GM23338 (cell line): ENCODE data around the gene FAF2.

ENCODE experiments used
- EZH2 ChIP-seq: fragments of 200-600 bp; sonication (generic); IDR thresholded peaks from one replicate; pipeline ENCODE4 v1.8.0; 2017; ENCODE audit warnings: antibody characterized with exemption, mild to moderate bottlenecking, low read depth; ENCODE audit not compliant: unreplicated experiment
- NANOG ChIP-seq: IDR thresholded peaks from 2 replicates; pipeline ENCODE4 v1.6.1; 2016; ENCODE audit warnings: antibody characterized with exemption, borderline replicate concordance
- POLR2AphosphoS5 ChIP-seq: IDR thresholded peaks from 2 replicates; pipeline ENCODE4 v1.6.1; 2016; ENCODE audit warnings: antibody characterized with exemption, low read depth
- STAT1 ChIP-seq: IDR thresholded peaks from one replicate; pipeline ENCODE4 v1.6.1; 2016; ENCODE audit warnings: antibody characterized with exemption; ENCODE audit not compliant: unreplicated experiment
- TF ChIP-seq, protein P1 (sequence below), 2 experiments: fragments of 200-600 bp in 1 of 2; sonication (generic) in 1 of 2; conservative IDR thresholded peaks; 2 replicates each; pipeline versions ENCODE4 v1.5.1 to v1.6.1; 2016 to 2017; ENCODE audit warnings: antibody characterized with exemption in 2 of 2, low read depth in 2 of 2, mild to moderate bottlenecking in 2 of 2, moderate library complexity in 1 of 2
- TF ChIP-seq, protein P2 (sequence below): IDR thresholded peaks from one replicate; pipeline ENCODE4 v1.6.1; 2018; ENCODE audit warnings: antibody characterized with exemption; ENCODE audit not compliant: unreplicated experiment

DNA sequence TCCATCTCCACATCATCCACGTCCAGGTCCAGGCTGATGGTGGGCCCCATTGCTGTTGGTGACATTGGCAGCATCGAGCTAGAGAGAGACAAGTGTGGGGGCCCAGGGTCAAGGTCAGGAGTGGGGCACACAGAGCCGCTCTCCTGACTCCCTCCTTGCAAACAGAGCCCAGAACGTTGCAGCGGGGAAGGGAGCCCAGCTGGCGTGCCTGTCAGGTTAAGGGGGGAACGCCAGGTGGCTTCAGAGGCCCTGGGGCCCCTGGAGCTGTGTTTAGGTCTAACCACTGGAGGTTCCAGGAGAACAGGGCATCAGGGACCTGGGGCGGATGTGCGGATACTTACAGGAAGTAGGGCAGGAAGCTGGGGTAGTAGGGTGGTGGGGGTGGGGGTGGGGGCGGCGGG is 81.6 kb downstream of the FAF2 start:
- TF ChIP-seq, protein P1, sequence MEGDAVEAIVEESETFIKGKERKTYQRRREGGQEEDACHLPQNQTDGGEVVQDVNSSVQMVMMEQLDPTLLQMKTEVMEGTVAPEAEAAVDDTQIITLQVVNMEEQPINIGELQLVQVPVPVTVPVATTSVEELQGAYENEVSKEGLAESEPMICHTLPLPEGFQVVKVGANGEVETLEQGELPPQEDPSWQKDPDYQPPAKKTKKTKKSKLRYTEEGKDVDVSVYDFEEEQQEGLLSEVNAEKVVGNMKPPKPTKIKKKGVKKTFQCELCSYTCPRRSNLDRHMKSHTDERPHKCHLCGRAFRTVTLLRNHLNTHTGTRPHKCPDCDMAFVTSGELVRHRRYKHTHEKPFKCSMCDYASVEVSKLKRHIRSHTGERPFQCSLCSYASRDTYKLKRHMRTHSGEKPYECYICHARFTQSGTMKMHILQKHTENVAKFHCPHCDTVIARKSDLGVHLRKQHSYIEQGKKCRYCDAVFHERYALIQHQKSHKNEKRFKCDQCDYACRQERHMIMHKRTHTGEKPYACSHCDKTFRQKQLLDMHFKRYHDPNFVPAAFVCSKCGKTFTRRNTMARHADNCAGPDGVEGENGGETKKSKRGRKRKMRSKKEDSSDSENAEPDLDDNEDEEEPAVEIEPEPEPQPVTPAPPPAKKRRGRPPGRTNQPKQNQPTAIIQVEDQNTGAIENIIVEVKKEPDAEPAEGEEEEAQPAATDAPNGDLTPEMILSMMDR (conservative IDR thresholded peaks at IDR 0.05; ENCODE audit: low read depth in 2 of 2): no peak
- TF ChIP-seq, protein P2, sequence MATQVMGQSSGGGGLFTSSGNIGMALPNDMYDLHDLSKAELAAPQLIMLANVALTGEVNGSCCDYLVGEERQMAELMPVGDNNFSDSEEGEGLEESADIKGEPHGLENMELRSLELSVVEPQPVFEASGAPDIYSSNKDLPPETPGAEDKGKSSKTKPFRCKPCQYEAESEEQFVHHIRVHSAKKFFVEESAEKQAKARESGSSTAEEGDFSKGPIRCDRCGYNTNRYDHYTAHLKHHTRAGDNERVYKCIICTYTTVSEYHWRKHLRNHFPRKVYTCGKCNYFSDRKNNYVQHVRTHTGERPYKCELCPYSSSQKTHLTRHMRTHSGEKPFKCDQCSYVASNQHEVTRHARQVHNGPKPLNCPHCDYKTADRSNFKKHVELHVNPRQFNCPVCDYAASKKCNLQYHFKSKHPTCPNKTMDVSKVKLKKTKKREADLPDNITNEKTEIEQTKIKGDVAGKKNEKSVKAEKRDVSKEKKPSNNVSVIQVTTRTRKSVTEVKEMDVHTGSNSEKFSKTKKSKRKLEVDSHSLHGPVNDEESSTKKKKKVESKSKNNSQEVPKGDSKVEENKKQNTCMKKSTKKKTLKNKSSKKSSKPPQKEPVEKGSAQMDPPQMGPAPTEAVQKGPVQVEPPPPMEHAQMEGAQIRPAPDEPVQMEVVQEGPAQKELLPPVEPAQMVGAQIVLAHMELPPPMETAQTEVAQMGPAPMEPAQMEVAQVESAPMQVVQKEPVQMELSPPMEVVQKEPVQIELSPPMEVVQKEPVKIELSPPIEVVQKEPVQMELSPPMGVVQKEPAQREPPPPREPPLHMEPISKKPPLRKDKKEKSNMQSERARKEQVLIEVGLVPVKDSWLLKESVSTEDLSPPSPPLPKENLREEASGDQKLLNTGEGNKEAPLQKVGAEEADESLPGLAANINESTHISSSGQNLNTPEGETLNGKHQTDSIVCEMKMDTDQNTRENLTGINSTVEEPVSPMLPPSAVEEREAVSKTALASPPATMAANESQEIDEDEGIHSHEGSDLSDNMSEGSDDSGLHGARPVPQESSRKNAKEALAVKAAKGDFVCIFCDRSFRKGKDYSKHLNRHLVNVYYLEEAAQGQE: no peak
- TF ChIP-seq EZH2 (no peak), POLR2AphosphoS5 (no peak), NANOG (no peak), STAT1 (no peak)
